Fibroblast of the aortic adventitia (primary cell): ENCODE data around the gene IL1RAPL2. TPM values are rescaled to one million over a fixed set of nuclear protein-coding genes. Genes with fewer than 3 reads are reported as not detected.

ENCODE experiments used
- DNase-seq: peaks from one replicate; pipeline ENCODE4 v3.0.0-alpha.2; 2010; ENCODE audit warnings: low read depth
- H3K4me3 ChIP-seq: 2 replicates; pipeline ENCODE4 v1.5.1; 2011; ENCODE audit warnings: low read depth, mild to moderate bottlenecking, control low read depth, low read length, moderate library complexity
- CTCF ChIP-seq: IDR thresholded peaks from 2 replicates; pipeline ENCODE4 v1.5.1; 2011; ENCODE audit warnings: mild to moderate bottlenecking, low read length, control low read depth, inconsistent platforms; ENCODE audit not compliant: insufficient read depth
- total RNA-seq: library from RNA; depleted of rRNA; stranded (reverse); fragments of >200 nt; gene quantifications from 2 replicates; pipeline ENCODE4 v1.2.3, GENCODE V29; 2012; ENCODE audit warnings: low replicate concordance

IL1RAPL2 gene
- total RNA-seq, 1 donor = 0.27 TPM

GRCh38 chrX:105744291-105744690 lies 1178.3 kb downstream of the IL1RAPL2 start:
- TF ChIP-seq CTCF = no peak
- no peak overlapping the region for H3K4me3 ChIP-seq
- no peak for DNase-seq

DNA sequence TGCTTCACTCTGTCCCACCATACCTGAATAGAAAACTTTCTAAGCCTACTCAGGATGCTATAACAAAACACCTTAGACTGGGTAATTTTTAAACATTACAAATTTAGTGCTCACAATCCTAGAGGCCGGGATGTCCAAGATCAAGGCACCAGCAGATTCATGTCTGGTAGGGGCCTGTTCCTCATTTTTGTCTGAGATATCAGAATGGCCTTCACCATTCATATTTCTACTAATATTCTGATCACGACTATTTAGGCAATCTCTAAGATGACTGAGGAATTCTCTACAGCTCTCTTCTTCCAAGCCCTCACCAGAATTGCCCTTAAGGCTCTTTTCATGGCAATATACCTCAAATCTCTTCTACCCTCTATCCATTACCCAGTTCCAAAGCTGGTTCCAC lies 1178.9 kb downstream of the IL1RAPL2 start:
- H3K4me3 ChIP-seq = no peak overlapping the region
- DNase-seq = no peak
- no peak for TF ChIP-seq CTCF

DNA sequence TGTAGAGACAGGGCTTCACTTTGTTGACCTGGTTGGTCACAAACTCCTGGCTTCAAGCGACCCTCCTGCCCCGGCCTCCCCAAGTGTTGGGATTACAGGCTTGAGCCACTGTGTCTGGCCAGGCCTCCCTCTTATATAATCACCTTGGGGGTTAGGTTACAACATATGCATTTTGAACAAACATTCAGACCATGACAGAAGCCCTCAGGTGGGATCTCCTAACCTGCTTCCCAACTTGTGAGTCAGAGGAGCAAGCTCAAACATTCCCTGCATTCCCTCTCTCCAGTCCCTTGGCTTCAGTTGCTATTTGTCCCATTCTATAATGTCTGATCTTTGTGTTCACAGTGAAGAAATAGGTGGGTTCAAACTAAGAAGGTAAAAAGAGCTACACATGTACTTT lies 1179.9 kb downstream of the IL1RAPL2 start:
- H3K4me3 ChIP-seq = no peak overlapping the region
- DNase-seq = no peak
- no peak for TF ChIP-seq CTCF

- no peak for DNase-seq
- no peak overlapping the region for H3K4me3 ChIP-seq
- TF ChIP-seq CTCF = no peak
Measured at GRCh38 chrX:105752338-105752956, 1186.4 kb downstream of the IL1RAPL2 start.

- no peak overlapping the region for H3K4me3 ChIP-seq
- no peak for DNase-seq
- no peak for TF ChIP-seq CTCF
Measured at GRCh38 chrX:105753411-105753810, 1187.4 kb downstream of the IL1RAPL2 start.

DNA sequence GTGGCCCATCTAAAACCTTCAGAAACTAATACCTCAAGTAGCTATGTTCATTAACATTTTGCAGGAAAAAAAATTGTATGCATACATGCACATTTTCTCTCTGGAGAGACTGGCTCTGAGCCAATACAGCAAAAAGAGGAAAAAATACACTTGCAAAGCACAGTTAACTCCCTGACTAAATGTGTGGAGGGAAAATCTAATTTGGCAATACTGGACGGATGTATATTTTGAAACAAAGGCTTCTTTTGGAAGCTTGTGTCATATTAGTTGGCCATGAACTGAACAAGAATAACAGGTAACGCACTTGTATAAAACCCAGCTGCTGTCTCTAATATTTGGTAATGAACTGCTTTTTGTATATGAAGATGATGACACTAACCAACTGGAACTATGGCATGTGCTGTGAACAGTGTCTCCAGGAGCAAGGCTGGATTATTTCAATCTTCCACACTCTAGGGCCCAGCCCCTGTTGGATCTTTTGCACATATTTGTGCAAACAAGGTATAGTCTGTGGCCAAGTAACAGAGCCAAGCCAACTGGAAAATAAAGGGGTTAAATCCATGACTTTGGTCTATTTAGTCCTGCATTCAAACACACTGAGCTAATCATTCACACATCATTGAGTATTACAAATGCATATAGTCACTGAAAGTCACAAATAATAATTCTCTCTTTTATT lies 1188.4 kb downstream of the IL1RAPL2 start:
- no peak for TF ChIP-seq CTCF
- H3K4me3 ChIP-seq = no peak overlapping the region

DNA sequence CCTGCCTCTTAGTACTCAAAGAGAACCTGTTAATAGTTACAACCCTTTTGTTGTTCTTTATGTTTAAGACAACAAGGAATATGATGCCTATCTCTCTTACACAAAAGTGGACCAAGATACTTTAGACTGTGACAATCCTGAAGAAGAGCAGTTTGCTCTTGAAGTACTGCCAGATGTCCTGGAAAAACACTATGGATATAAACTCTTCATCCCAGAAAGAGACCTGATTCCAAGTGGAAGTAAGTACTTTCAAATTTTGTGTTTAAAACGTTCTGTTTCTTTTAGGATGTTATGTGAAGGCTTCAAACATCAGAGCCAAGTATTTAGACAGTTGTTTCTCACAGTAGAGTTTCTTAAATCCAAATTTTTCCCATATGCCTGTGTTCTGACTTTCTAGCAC lies 1189.1 kb downstream of the IL1RAPL2 start:
- no peak for DNase-seq
- H3K4me3 ChIP-seq = no peak overlapping the region
- TF ChIP-seq CTCF = no peak

More for the DNA sequence above, 1188.4 kb downstream of the IL1RAPL2 start:
- no peak for DNase-seq
